H1 (cell line): ENCODE results near the gene SUDS3. TPM values are rescaled to one million over a fixed set of nuclear protein-coding genes. Genes with fewer than 3 reads are reported as not detected.

Source experiments
- ATF2 ChIP-seq: IDR thresholded peaks from 2 replicates; pipeline ENCODE4 v1.6.1; 2012; ENCODE audit warnings: low read length, inconsistent platforms
- CHD2 ChIP-seq: IDR thresholded peaks from 2 replicates; pipeline ENCODE4 v1.6.1; 2012; ENCODE audit warnings: low read length, improper control_type of control experiment
- FOSL1 ChIP-seq: IDR thresholded peaks from 2 replicates; pipeline ENCODE4 v1.6.1; 2011; ENCODE audit warnings: mild to moderate bottlenecking, low read depth, low read length, moderate library complexity; ENCODE audit not compliant: insufficient read depth
- GTF2F1 ChIP-seq: IDR thresholded peaks from 2 replicates; pipeline ENCODE4 v1.6.1; 2012; ENCODE audit warnings: low read depth, low read length, improper control_type of control experiment, borderline replicate concordance
- MAFK ChIP-seq: IDR thresholded peaks from 2 replicates; pipeline ENCODE4 v1.6.1; 2012; ENCODE audit warnings: low read depth, mild to moderate bottlenecking, improper control_type of control experiment, low read length
- TAF7 ChIP-seq: optimal IDR thresholded peaks from 2 replicates; pipeline ENCODE3; 2011; ENCODE audit warnings: low read depth, mild to moderate bottlenecking, inconsistent platforms, low read length, moderate library complexity, borderline replicate concordance
- polyA plus RNA-seq, 7 experiments: library from polyadenylated mRNA; depleted of rRNA in 3 of 7; stranded (reverse) in 5 of 7; unstranded in 2 of 7; fragments of >200 nt in 5 of 7; fragments of 200-250 nt in 2 of 7; gene quantifications; 1 replicate in 5 of 7; 2 replicates in 1 of 7; 4 replicates in 1 of 7; pipeline versions ENCODE4 v1.2.1 to v1.2.3, GENCODE V29; 2011 to 2013; ENCODE audit warnings: missing spikeins in 2 of 7, mixed read lengths in 2 of 7
- total RNA-seq: library from RNA; stranded (reverse); fragmentation: NEBNext Ultra II Directional; extraction: Animal tissue kit (Norgen Biotek cat#: 25700); gene quantifications from 2 replicates; pipeline ENCODE4 v1.2.1, GENCODE V29; 2021

Gene SUDS3
- total and polyA plus RNA-seq, 2 of the 8 experiments (the other 6 are each of a cell fraction or from before 2014, with no cell fraction given) = 30.0 to 58.7 TPM

- no peak for TF ChIP-seq ATF2
- no peak for TF ChIP-seq GTF2F1
- TF ChIP-seq TAF7 = no peak
- no peak for TF ChIP-seq MAFK
- no peak for TF ChIP-seq FOSL1
- TF ChIP-seq CHD2 = no peak
Observed at GRCh38 chr12:118334939-118335567, 41.3 kb upstream of the SUDS3 start (continued).
